ENCODE data around the gene STEAP4. TPM values are rescaled to one million over a fixed set of nuclear protein-coding genes. Genes with fewer than 3 reads are reported as not detected.

Gene STEAP4
- total RNA-seq, 4 donors from 2014 or later: 47.9 to 318 (median 110) TPM

DNA sequence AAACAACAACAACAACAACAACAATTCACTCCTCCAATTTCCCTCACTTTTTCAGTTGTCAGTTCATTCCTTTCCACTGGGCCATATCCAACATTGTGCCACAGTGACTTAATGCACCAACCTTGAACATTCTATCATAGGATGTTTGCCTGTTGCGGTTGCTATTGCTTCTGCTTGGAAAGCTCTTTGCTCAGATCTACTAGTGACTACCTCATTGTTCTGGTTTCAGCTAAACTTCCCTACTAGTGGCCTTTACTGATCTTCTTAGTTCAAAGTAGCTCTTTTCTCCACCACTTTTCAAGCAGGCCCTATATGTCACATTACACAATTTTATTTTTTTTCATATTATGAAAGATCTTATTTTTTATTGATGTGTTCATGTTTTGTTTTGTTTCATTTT, 9.8 kb upstream of the STEAP4 start:
- TF ChIP-seq, protein P1, sequence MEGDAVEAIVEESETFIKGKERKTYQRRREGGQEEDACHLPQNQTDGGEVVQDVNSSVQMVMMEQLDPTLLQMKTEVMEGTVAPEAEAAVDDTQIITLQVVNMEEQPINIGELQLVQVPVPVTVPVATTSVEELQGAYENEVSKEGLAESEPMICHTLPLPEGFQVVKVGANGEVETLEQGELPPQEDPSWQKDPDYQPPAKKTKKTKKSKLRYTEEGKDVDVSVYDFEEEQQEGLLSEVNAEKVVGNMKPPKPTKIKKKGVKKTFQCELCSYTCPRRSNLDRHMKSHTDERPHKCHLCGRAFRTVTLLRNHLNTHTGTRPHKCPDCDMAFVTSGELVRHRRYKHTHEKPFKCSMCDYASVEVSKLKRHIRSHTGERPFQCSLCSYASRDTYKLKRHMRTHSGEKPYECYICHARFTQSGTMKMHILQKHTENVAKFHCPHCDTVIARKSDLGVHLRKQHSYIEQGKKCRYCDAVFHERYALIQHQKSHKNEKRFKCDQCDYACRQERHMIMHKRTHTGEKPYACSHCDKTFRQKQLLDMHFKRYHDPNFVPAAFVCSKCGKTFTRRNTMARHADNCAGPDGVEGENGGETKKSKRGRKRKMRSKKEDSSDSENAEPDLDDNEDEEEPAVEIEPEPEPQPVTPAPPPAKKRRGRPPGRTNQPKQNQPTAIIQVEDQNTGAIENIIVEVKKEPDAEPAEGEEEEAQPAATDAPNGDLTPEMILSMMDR (IDR thresholded peaks at IDR 0.05): no peak
- ATAC-seq (ENCODE audit: low FRiP score) (no peak), DNase-seq (ENCODE audit: low spot score) (no peak)

DNA sequence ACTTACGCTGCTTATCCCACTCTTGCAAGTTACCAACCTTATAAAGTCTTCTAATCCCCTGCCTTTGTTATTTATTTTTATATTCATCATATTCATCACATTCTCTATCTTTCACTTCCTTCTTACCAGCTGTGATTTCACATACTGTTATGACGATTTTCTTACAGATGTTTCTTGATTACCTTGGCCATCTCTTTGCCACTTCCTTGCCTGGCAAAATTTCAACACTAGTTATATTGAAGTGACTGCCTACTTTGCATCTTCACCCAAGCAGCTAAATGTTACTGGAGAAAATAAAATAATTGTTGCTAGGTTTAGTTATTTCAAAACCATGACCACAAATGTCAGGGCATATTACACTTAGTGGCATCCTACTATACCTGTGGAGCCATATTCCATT, 8.8 kb upstream of the STEAP4 start:
- no peak for ATAC-seq (ENCODE audit: low FRiP score)
- DNase-seq (ENCODE audit: low spot score): no peak
- TF ChIP-seq, protein P1 (IDR thresholded peaks at IDR 0.05): no peak

DNA sequence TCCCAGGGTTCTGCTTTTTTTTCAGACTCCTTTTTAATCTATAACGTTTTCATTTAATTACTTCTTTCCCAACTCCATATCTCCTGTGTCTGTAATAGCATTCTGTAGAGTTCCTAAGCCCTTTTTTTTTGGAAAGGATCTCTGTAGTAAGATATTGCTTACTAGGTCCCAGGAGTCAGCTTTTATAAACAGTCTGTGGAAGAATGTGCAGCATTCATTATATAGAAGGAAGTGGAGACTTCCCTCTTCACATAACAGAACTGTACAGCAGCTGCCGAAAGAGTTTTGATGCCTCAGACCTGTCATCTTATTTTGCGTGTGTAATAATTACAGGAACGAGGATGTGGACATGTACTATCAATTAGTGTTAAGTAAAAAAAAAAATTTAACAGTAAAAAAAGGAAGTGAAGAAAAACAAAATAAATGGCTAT, 7.4 kb upstream of the STEAP4 start:
- TF ChIP-seq, protein P1 (IDR thresholded peaks at IDR 0.05): no peak
- DNase-seq (ENCODE audit: low spot score) (no peak), ATAC-seq (ENCODE audit: low FRiP score) (no peak)

DNA sequence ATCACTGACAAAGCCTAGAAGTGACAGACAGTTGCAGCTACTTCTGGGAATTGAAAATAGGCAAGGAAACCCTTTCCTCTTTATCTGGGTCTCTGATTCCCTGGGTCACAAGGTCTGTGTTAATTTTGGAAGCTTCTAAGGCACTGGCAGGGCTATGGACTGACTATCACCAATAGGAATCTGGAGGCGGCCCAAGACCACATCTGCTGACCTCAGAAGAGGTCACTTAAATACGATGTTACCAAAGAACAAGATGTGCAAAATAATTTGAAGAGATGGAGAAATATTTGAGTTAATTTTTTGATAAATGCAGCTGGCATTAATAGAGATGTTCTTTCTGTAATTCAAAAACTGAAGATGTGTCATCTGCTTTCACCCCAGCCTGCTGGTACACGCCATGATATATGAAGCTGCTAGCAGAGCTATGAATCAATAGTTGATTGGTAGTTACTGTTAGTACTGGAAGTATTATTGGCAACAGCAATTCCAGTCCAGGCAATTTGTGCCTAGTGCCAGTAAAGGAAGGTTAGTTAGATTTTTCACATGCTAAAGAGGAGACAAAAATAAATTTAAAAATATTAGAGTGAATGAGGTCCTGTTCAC, 5.5 kb upstream of the STEAP4 start:
- TF ChIP-seq, protein P1 (IDR thresholded peaks at IDR 0.05): no peak
- DNase-seq (ENCODE audit: low spot score): no peak
- ATAC-seq (ENCODE audit: low FRiP score): peak; percentile 88

DNA sequence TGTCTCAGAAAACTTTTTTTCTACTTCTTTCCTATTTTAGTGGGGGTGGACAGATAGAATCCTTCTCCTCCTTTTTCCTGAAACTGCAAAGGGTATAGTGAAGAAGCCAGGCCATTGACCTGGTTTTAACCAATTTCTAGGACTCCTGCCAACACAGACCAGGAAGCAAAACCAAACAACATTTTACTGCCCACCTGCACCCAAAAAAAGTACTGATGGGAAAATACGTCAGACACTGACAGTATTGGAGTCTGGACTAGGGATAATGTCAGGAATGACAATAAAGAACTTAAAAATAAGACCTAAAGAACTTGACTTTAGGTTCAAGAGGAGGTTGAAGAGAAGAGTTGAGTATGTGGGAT, 5.0 kb upstream of the STEAP4 start:
- no peak for DNase-seq (ENCODE audit: low spot score)
- TF ChIP-seq, protein P1 (IDR thresholded peaks at IDR 0.05): no peak
- no peak for ATAC-seq (ENCODE audit: low FRiP score)

DNA sequence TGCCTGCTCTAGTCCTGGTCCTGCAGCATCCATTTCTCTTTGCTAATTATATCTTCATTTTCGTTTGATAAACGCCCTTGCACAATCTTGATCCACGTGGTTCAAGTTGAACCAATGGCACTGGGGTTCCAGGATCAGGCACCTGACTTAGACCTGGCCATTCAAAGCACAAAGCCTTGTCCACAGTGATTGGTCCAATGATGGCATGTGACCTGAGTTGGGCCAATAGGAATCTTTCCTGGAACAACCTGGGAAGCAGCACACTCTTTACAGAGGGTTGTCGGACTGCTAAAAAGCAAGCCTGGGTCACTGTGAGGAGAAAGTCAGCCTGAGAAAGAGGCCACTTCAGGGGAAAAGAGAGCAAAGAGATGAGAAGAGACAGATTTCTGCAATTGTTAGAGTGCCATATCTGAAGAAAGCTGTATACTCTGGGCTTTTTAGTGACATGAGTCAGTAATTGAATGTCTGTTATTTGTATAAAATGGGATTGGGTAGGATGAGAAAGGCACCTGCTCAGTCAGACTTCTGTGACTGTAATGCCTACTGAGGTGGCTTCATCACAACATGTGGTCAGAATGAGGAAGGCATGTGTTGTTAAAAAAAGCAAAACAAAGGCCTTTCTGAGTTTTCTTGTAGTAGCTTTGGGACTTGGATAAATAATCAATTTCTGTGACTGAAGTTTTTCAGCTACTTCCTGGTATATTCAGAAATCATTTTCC, 4.4 kb upstream of the STEAP4 start:
- ATAC-seq (ENCODE audit: low FRiP score): no peak

More for the DNA sequence above, 4.4 kb upstream of the STEAP4 start:
- TF ChIP-seq, protein P1 (IDR thresholded peaks at IDR 0.05): no peak
- no peak for DNase-seq (ENCODE audit: low spot score)

Measured in omental fat pad (tissue), 4 donors.